Keratinocyte (primary cell): ENCODE data around the gene CPNE4. TPM values are rescaled to one million over a fixed set of nuclear protein-coding genes. Genes with fewer than 3 reads are reported as not detected.

Experiments used
- DNase-seq: peaks from one replicate; pipeline ENCODE4 v3.0.0-alpha.2; 2011; ENCODE audit warnings: low read depth, missing footprints, low spot score
- FAIRE-seq: peaks from 2 replicates; lab custom pipeline; 2011; peaks lifted over from hg19 to GRCh38; lab: Jason Lieb, UNC
- H2AFZ ChIP-seq: 2 replicates; pipeline ENCODE4 v1.6.0; 2012; ENCODE audit warnings: low read length, control low read depth, inconsistent platforms; ENCODE audit not compliant: control insufficient read depth
- H3K27ac ChIP-seq: 2 replicates; pipeline ENCODE4 v1.5.1; 2011; ENCODE audit warnings: low read length; ENCODE audit not compliant: control insufficient read depth, insufficient read depth
- H3K27me3 ChIP-seq: 3 replicates; pipeline ENCODE4 v1.6.0; 2011; ENCODE audit warnings: low read length; ENCODE audit not compliant: control insufficient read depth, insufficient read depth; ENCODE audit errors: extremely low read depth
- H3K36me3 ChIP-seq, 2 experiments: 2 replicates in 1 of 2; 3 replicates in 1 of 2; pipeline ENCODE4 v1.5.1; 2011; ENCODE audit warnings: low read length in 2 of 2, mild to moderate bottlenecking in 1 of 2; ENCODE audit not compliant: control insufficient read depth in 2 of 2, insufficient read depth in 2 of 2; ENCODE audit errors: extremely low read depth in 1 of 2
- H3K4me1 ChIP-seq: 3 replicates; pipeline ENCODE4 v1.5.1; 2011; ENCODE audit warnings: low read length; ENCODE audit not compliant: control insufficient read depth, insufficient read depth; ENCODE audit errors: extremely low read depth
- H3K4me2 ChIP-seq: 3 replicates; pipeline ENCODE4 v1.6.0; 2011; ENCODE audit warnings: low read depth, low read length; ENCODE audit not compliant: control insufficient read depth, insufficient read depth; ENCODE audit errors: extremely low read depth
- H3K4me3 ChIP-seq, 3 experiments: fragments of 200-600 bp in 1 of 3; sonication (generic) in 1 of 3; 2 replicates in 2 of 3; 3 replicates in 1 of 3; pipeline ENCODE4 v1.5.1; 2011 to 2016; ENCODE audit warnings: low read length in 3 of 3, mild to moderate bottlenecking in 3 of 3, control low read depth in 2 of 3, inconsistent platforms in 1 of 3, low read depth in 1 of 3, mixed read lengths in 1 of 3, mixed run types in 1 of 3, moderate library complexity in 1 of 3; ENCODE audit not compliant: control insufficient read depth in 2 of 3, insufficient read depth in 2 of 3; ENCODE audit errors: extremely low read depth in 1 of 3
- H3K79me2 ChIP-seq: 2 replicates; pipeline ENCODE4 v1.6.0; 2012; ENCODE audit warnings: low read length; ENCODE audit not compliant: control insufficient read depth, insufficient read depth
- H3K9ac ChIP-seq: 3 replicates; pipeline ENCODE4 v1.6.0; 2011; ENCODE audit warnings: low read length; ENCODE audit not compliant: control insufficient read depth, insufficient read depth; ENCODE audit errors: extremely low read depth
- H3K9me1 ChIP-seq: 3 replicates; pipeline ENCODE4 v1.6.0; 2011; ENCODE audit warnings: low read length; ENCODE audit not compliant: control insufficient read depth, insufficient read depth; ENCODE audit errors: extremely low read depth
- H3K9me3 ChIP-seq: 2 replicates; pipeline ENCODE4 v1.5.1; 2012; ENCODE audit warnings: low read depth, low read length; ENCODE audit not compliant: control insufficient read depth
- H4K20me1 ChIP-seq: 3 replicates; pipeline ENCODE4 v1.6.0; 2011; ENCODE audit warnings: low read length; ENCODE audit not compliant: control insufficient read depth, insufficient read depth; ENCODE audit errors: extremely low read depth
- EZH2 ChIP-seq: IDR thresholded peaks from one replicate; pipeline ENCODE4 v1.6.1; 2012; ENCODE audit warnings: inconsistent platforms, mild to moderate bottlenecking, low read length, moderate library complexity
- dilution Hi-C: fragments of 300-500 bp; cut with MboI; formaldehyde crosslinking; loops from one replicate; pipeline ENCODE4 v1.7.0; 2020; ENCODE audit warnings: low sequenced_read_pairs; ENCODE audit not compliant: extremely low pct_ligation_motif_present
- polyA plus RNA-seq, 5 experiments: library from polyadenylated mRNA; depleted of rRNA in 3 of 5; stranded (reverse) in 3 of 5; stranded (forward) in 1 of 5; unstranded in 1 of 5; fragments of >200 nt; gene quantifications; 1 replicate in 1 of 5; 2 replicates in 3 of 5; 3 replicates in 1 of 5; pipeline versions ENCODE4 v1.2.1 to v1.2.3, GENCODE V29; 2011 to 2012; ENCODE audit warnings: missing spikeins in 2 of 5, low read depth in 1 of 5, low replicate concordance in 1 of 5
- TF ChIP-seq, protein P1 (sequence below), 3 experiments: IDR thresholded peaks in 1 of 3; conservative IDR thresholded peaks in 1 of 3; optimal IDR thresholded peaks in 1 of 3; 2 replicates in 2 of 3; 3 replicates in 1 of 3; pipeline versions ENCODE3 to v1.5.1; 2011; ENCODE audit warnings: low read length in 3 of 3, mild to moderate bottlenecking in 3 of 3, moderate library complexity in 2 of 3, control low read depth in 1 of 3, inconsistent platforms in 1 of 3; ENCODE audit not compliant: insufficient read depth in 2 of 3; ENCODE audit errors: extremely low read depth in 1 of 3

The CPNE4 gene
- polyA plus RNA-seq, 1 donor (not counting 4 experiments of a cell fraction or from before 2014, with no cell fraction given): 0.08 TPM

DNA sequence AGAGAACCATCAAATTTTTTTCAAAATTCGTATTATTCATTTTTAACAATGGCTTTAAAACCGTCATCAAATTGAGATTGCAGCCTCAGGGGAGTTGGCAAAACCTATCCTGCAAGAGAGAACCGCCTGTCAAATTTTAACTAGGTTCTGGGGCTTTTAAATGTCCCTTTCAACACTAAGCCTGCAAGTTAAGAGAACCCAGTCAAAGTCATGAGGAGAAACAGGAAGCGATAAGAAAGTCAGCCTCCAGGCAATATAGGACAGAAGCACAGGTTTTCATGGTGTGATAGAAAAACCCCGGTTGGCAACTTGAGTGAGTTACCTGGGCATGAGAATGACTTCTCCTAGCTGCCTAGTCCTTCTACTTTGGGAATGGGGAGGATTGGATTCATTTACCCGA is 59.8 kb downstream of the CPNE4 start:
- H3K27me3 ChIP-seq: no peaks in the 10 kb centered on the region
- no peaks in the 10 kb centered on the region for H3K9me1 ChIP-seq
- H4K20me1 ChIP-seq: no peaks in the 10 kb centered on the region
- TF ChIP-seq, protein P1, sequence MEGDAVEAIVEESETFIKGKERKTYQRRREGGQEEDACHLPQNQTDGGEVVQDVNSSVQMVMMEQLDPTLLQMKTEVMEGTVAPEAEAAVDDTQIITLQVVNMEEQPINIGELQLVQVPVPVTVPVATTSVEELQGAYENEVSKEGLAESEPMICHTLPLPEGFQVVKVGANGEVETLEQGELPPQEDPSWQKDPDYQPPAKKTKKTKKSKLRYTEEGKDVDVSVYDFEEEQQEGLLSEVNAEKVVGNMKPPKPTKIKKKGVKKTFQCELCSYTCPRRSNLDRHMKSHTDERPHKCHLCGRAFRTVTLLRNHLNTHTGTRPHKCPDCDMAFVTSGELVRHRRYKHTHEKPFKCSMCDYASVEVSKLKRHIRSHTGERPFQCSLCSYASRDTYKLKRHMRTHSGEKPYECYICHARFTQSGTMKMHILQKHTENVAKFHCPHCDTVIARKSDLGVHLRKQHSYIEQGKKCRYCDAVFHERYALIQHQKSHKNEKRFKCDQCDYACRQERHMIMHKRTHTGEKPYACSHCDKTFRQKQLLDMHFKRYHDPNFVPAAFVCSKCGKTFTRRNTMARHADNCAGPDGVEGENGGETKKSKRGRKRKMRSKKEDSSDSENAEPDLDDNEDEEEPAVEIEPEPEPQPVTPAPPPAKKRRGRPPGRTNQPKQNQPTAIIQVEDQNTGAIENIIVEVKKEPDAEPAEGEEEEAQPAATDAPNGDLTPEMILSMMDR (optimal IDR thresholded peaks at IDR 0.05 in 1 of 3, IDR thresholded peaks at IDR 0.05 in 1 of 3, conservative IDR thresholded peaks at IDR 0.05 in 1 of 3; ENCODE audit: extremely low read depth in 1 of 3, insufficient read depth in 2 of 3, low read length in 3 of 3): no peak
- TF ChIP-seq EZH2: no peak
- H3K36me3 ChIP-seq: no peaks in the 10 kb centered on the region
- H3K9ac ChIP-seq: no peak overlapping the region
- no peak overlapping the region for H2AFZ ChIP-seq
- H3K27ac ChIP-seq: no peak overlapping the region
- no peak overlapping the region for H3K4me3 ChIP-seq
- DNase-seq (no peak), FAIRE-seq (no peak)
- no peaks in the 10 kb centered on the region for H3K9me3 ChIP-seq
- dilution Hi-C loops: no loop called here
- H3K4me2 ChIP-seq: no peak overlapping the region
- no peaks in the 10 kb centered on the region for H3K79me2 ChIP-seq
- H3K4me1 ChIP-seq: no peaks in the 10 kb centered on the region

DNA sequence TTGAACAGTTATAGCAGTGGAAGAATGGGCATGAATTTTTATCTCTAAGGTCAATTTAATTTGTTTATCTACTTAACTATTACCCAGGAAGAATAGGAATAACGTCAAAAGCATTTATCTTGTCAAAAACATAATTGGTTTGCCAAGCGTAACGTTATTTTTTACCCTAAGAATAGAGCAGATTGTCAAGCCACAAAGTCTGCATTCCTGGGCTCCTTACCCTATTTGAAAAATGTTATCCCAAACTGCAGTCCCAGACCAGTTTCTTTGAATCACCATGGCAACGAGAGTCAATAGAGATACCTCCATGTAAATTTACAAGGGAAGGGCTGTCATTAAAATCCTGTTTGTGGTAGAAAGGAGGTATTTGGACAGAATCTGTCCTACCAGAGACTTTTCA is 61.1 kb downstream of the CPNE4 start:
- H4K20me1 ChIP-seq: no peaks in the 10 kb centered on the region
- H2AFZ ChIP-seq: no peak overlapping the region
- H3K36me3 ChIP-seq: no peaks in the 10 kb centered on the region
- no peaks in the 10 kb centered on the region for H3K4me1 ChIP-seq
- H3K9me3 ChIP-seq: no peaks in the 10 kb centered on the region
- no peaks in the 10 kb centered on the region for H3K9me1 ChIP-seq
- dilution Hi-C loops: no loop called here
- TF ChIP-seq, protein P1 (optimal IDR thresholded peaks at IDR 0.05 in 1 of 3, IDR thresholded peaks at IDR 0.05 in 1 of 3, conservative IDR thresholded peaks at IDR 0.05 in 1 of 3; ENCODE audit: extremely low read depth in 1 of 3, insufficient read depth in 2 of 3, low read length in 3 of 3): no peak
- TF ChIP-seq EZH2: no peak
- no peak overlapping the region for H3K27ac ChIP-seq
- no peak overlapping the region for H3K4me2 ChIP-seq
- FAIRE-seq: no peak
- no peaks in the 10 kb centered on the region for H3K27me3 ChIP-seq
- H3K79me2 ChIP-seq: no peaks in the 10 kb centered on the region
- H3K9ac ChIP-seq: no peak overlapping the region
- H3K4me3 ChIP-seq: no peak overlapping the region
- no peak for DNase-seq
